WTC11 (cell line): ENCODE data around the gene INTU.

Experiments
- ATF1 ChIP-seq: sonication (generic); formaldehyde crosslinking; IDR thresholded peaks from 2 replicates; pipeline ENCODE4 v1.8.1; 2023; ENCODE audit warnings: mild to moderate bottlenecking, moderate library complexity, missing genetic modification reagents
- CBFB ChIP-seq: sonication (generic); formaldehyde crosslinking; IDR thresholded peaks from 2 replicates; pipeline ENCODE4 v1.8.1; 2022; ENCODE audit warnings: mild to moderate bottlenecking, low read depth, missing genetic modification reagents
- CREB1 ChIP-seq: sonication (generic); formaldehyde crosslinking; IDR thresholded peaks from 2 replicates; pipeline ENCODE4 v1.8.0; 2023; ENCODE audit warnings: mild to moderate bottlenecking, missing genetic modification reagents
- ESRRA ChIP-seq: sonication (generic); formaldehyde crosslinking; IDR thresholded peaks from 2 replicates; pipeline ENCODE4 v1.8.1; 2022; ENCODE audit warnings: mild to moderate bottlenecking, missing genetic modification reagents, borderline replicate concordance
- JUN ChIP-seq: sonication (generic); formaldehyde crosslinking; IDR thresholded peaks from 2 replicates; pipeline ENCODE4 v1.8.0; 2023; ENCODE audit warnings: mild to moderate bottlenecking, missing genetic modification reagents
- NFYB ChIP-seq: sonication (generic); formaldehyde crosslinking; conservative IDR thresholded peaks from 2 replicates; pipeline ENCODE4 v1.8.0; 2022; ENCODE audit warnings: low read depth, missing genetic modification reagents
- TEAD1 ChIP-seq: sonication (generic); formaldehyde crosslinking; IDR thresholded peaks from 2 replicates; pipeline ENCODE4 v1.8.0; 2022; ENCODE audit warnings: mild to moderate bottlenecking, missing genetic modification reagents
- ZNF317 ChIP-seq: sonication (generic); formaldehyde crosslinking; IDR thresholded peaks from 2 replicates; pipeline ENCODE4 v1.8.1; 2023; ENCODE audit warnings: low read depth, mild to moderate bottlenecking, moderate library complexity, missing genetic modification reagents, borderline replicate concordance
- TF ChIP-seq, protein P1 (sequence below): fragments of 200-600 bp; IDR thresholded peaks from 2 replicates; pipeline ENCODE4 v1.8.0; 2022; ENCODE audit warnings: antibody characterized with exemption
- TF ChIP-seq, protein P2 (sequence below): sonication (generic); formaldehyde crosslinking; IDR thresholded peaks from 2 replicates; pipeline ENCODE4 v1.8.0; 2022; ENCODE audit warnings: mild to moderate bottlenecking, missing genetic modification reagents
- TF ChIP-seq, protein P3 (sequence below): sonication (generic); formaldehyde crosslinking; IDR thresholded peaks from 2 replicates; pipeline ENCODE4 v1.8.0; 2022; ENCODE audit warnings: mild to moderate bottlenecking, missing genetic modification reagents

DNA sequence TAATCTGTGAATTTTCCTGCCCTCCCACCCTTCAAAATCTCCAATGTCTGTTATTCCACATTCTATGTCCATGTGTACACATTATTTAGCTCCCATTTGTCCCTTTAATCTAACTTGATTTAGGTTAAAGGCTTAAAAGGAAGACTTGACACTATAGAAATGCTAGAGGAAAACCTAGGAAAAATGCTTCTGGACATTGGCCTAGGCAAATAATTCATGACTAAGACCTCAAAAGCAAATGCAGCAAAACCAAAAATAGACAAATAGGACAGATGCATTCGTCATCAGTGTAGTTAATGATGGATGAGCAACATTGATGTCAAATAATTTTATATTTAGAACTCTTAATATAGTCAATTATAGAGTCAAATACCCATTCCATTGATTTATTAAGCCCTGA, 36.9 kb downstream of the INTU start:
- TF ChIP-seq CBFB (CRISPR knock-in tag) (no peak), TEAD1 (CRISPR knock-in tag) (no peak), NFYB (CRISPR knock-in tag) (no peak), JUN (CRISPR knock-in tag) (no peak), ESRRA (CRISPR knock-in tag) (no peak), ZNF317 (CRISPR knock-in tag) (no peak), CREB1 (no peak), ATF1 (CRISPR knock-in tag) (no peak)
- TF ChIP-seq, protein P1, sequence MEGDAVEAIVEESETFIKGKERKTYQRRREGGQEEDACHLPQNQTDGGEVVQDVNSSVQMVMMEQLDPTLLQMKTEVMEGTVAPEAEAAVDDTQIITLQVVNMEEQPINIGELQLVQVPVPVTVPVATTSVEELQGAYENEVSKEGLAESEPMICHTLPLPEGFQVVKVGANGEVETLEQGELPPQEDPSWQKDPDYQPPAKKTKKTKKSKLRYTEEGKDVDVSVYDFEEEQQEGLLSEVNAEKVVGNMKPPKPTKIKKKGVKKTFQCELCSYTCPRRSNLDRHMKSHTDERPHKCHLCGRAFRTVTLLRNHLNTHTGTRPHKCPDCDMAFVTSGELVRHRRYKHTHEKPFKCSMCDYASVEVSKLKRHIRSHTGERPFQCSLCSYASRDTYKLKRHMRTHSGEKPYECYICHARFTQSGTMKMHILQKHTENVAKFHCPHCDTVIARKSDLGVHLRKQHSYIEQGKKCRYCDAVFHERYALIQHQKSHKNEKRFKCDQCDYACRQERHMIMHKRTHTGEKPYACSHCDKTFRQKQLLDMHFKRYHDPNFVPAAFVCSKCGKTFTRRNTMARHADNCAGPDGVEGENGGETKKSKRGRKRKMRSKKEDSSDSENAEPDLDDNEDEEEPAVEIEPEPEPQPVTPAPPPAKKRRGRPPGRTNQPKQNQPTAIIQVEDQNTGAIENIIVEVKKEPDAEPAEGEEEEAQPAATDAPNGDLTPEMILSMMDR = no peak
- TF ChIP-seq, protein P2, sequence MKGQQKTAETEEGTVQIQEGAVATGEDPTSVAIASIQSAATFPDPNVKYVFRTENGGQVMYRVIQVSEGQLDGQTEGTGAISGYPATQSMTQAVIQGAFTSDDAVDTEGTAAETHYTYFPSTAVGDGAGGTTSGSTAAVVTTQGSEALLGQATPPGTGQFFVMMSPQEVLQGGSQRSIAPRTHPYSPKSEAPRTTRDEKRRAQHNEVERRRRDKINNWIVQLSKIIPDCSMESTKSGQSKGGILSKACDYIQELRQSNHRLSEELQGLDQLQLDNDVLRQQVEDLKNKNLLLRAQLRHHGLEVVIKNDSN (CRISPR knock-in tag) = no peak
- TF ChIP-seq, protein P3, sequence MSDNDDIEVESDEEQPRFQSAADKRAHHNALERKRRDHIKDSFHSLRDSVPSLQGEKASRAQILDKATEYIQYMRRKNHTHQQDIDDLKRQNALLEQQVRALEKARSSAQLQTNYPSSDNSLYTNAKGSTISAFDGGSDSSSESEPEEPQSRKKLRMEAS = no peak
